ENCODE measurements around the gene GLYR1. TPM values are rescaled to one million over a fixed set of nuclear protein-coding genes. Genes with fewer than 3 reads are reported as not detected.

Gene GLYR1
- total and polyA plus RNA-seq, 2 donors (not counting 1 experiment from before 2014, with no cell fraction given) = 34.0 to 137 TPM

DNA sequence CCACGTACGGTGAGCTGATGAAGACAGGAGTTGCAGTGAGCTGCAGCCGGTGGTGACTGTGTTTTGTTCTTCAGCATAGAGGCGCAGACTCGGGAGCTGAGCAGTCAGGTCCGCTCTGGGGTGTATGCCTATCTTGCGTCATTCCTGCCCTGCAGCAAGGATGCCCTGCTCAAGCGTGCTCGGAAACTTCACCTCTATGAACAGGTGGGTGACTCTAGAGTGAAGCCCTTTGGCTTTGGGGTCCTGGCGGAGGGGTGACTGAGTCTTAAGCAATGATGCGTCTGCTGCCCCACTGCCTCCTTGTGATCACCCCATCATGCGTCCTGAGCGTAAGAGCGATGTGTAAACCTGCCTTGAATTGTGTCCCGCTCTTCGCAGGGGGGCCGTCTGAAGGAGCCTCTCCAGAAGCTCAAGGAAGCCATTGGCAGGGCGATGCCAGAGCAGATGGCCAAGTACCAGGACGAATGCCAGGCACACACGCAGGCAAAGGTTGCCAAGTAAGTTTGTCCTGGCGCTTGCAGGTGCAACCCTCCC is 23.1 kb upstream of the GLYR1 start:
- H3K27me3 ChIP-seq (replicated peaks in 1 of 4; ENCODE audit: control extremely low read depth in 1 of 4, control insufficient read depth in 3 of 4, insufficient read depth in 4 of 4, low read length in 3 of 4) = no peaks in the 10 kb centered on the region
- POLR2A ChIA-PET = no interaction called here
- no peak overlapping the region for H3K4me2 ChIP-seq (replicated peaks; ENCODE audit: low read depth, low read length, poor library complexity, severe bottlenecking)
- H3K27ac Mint-ChIP-seq = no peak overlapping the region
- H4K20me1 ChIP-seq (ENCODE audit: control insufficient read depth, insufficient read depth, low read length, poor library complexity, severe bottlenecking) = no peaks in the 10 kb centered on the region
- H3K9ac ChIP-seq (ENCODE audit: low read length) = no peak overlapping the region
- H3K9me3 Mint-ChIP-seq (ENCODE audit: insufficient read depth) = no peaks in the 10 kb centered on the region
- WGBS (ENCODE audit: insufficient coverage) = 97% methylated on average over 21 of the region's 21 CpGs
- H3K4me3 Mint-ChIP-seq = no peak overlapping the region
- intact Hi-C loops (cut with micrococcal nuclease) = no loop called here
- H3K27me3 Mint-ChIP-seq = no peaks in the 10 kb centered on the region
- no peaks in the 10 kb centered on the region for H3K9me3 ChIP-seq (ENCODE audit: control extremely low read depth in 1 of 3, control insufficient read depth in 2 of 3, insufficient read depth in 1 of 3, low read length in 2 of 3)
- no peak overlapping the region for H3K27ac ChIP-seq (ENCODE audit: low read length in 2 of 2)
- no peak overlapping the region for H2AFZ ChIP-seq (ENCODE audit: insufficient read depth, low read depth, low read length, poor library complexity, severe bottlenecking)
- CTCF ChIA-PET = no interaction called here
- DNase-seq (no peak), ATAC-seq (ENCODE audit: low read depth) (no peak)
- TF ChIP-seq EZH2 (IDR thresholded peaks at IDR 0.05; ENCODE audit: borderline replicate concordance, insufficient read depth, low read depth, low read length, poor library complexity, severe bottlenecking) = no peak
- TF ChIP-seq CTCF (IDR thresholded peaks at IDR 0.05) = no peak
- H3K4me1 ChIP-seq (ENCODE audit: control insufficient read depth in 2 of 2, insufficient read depth in 2 of 2, low read length in 2 of 2) = no peaks in the 10 kb centered on the region
- H3K4me1 Mint-ChIP-seq = no peaks in the 10 kb centered on the region
- H3K79me2 ChIP-seq (ENCODE audit: control insufficient read depth, insufficient read depth, low read length) = peaks cover 21% of the 10 kb centered on the region
- H3K4me3 ChIP-seq (ENCODE audit: control extremely low read depth in 1 of 5, extremely low read depth in 1 of 5, insufficient read depth in 1 of 5, low read depth in 2 of 5, low read length in 4 of 5) = no peak overlapping the region
- peaks cover 3 to 63% of the 10 kb centered on the region in 2 experiments for H3K36me3 ChIP-seq (replicated peaks in 1 of 2; ENCODE audit: control extremely low read depth in 1 of 2, control insufficient read depth in 1 of 2, extremely low read depth in 1 of 2, insufficient read depth in 2 of 2, low read length in 1 of 2)

DNA sequence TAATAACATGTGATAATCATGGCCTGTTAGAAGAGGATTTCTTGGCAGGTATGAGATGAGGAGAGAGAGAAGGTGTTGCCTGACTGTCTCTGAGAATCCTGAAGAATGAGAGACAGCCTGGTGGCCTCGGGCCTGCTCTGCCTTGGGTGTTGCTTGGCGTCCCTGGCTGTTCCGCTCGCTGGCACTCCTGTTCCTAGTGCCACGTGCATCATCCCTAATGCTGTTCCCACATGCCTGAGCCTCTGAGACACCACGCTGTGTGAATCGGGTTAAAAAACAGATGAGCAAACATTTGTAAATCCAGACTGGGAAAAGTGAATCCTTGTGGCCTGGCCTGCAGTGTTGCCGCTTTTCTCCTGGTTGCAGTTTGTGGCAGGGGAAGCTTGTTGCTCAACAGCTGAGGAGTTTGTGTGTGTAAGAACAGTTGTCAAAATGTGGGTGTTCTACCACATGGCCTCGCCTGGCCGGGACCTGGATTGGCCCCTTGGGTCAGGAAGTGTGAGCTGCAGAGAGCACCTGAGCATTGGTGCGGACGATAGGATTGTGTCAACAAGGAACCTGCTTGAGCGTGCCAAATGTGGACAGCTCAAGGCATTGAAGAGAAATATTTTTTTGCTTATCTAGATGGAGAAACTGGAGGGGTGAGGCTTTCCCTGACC is 22.2 kb upstream of the GLYR1 start:
- H3K4me3 Mint-ChIP-seq = no peak overlapping the region
- no peak for ATAC-seq (ENCODE audit: low read depth)
- H3K4me1 Mint-ChIP-seq = no peaks in the 10 kb centered on the region
- H3K36me3 ChIP-seq (replicated peaks in 1 of 2; ENCODE audit: control extremely low read depth in 1 of 2, control insufficient read depth in 1 of 2, extremely low read depth in 1 of 2, insufficient read depth in 2 of 2, low read length in 1 of 2) = peaks cover 3 to 54% of the 10 kb centered on the region in 2 experiments
- H3K27ac Mint-ChIP-seq = no peak overlapping the region
- H3K9me3 ChIP-seq (ENCODE audit: control extremely low read depth in 1 of 3, control insufficient read depth in 2 of 3, insufficient read depth in 1 of 3, low read length in 2 of 3) = no peaks in the 10 kb centered on the region
- no peak overlapping the region for H3K4me3 ChIP-seq (ENCODE audit: control extremely low read depth in 1 of 5, extremely low read depth in 1 of 5, insufficient read depth in 1 of 5, low read depth in 2 of 5, low read length in 4 of 5)
- no peak overlapping the region for H3K9ac ChIP-seq (ENCODE audit: low read length)
- intact Hi-C loops (cut with micrococcal nuclease) = no loop called here
- no peaks in the 10 kb centered on the region for H3K9me3 Mint-ChIP-seq (ENCODE audit: insufficient read depth)
- 88% methylated on average over 13 of the region's 13 CpGs for WGBS (ENCODE audit: insufficient coverage)
- no peak for DNase-seq
- ChIA-PET POLR2A (no interaction called here), CTCF (no interaction called here)
- no peak overlapping the region for H3K27ac ChIP-seq (ENCODE audit: low read length in 2 of 2)
- H3K4me1 ChIP-seq (ENCODE audit: control insufficient read depth in 2 of 2, insufficient read depth in 2 of 2, low read length in 2 of 2) = no peaks in the 10 kb centered on the region
- H3K4me2 ChIP-seq (replicated peaks; ENCODE audit: low read depth, low read length, poor library complexity, severe bottlenecking) = no peak overlapping the region
- no peaks in the 10 kb centered on the region for H3K27me3 ChIP-seq (replicated peaks in 1 of 4; ENCODE audit: control extremely low read depth in 1 of 4, control insufficient read depth in 3 of 4, insufficient read depth in 4 of 4, low read length in 3 of 4)
- H4K20me1 ChIP-seq (ENCODE audit: control insufficient read depth, insufficient read depth, low read length, poor library complexity, severe bottlenecking) = peaks cover 6% of the 10 kb centered on the region
- peaks cover 27% of the 10 kb centered on the region for H3K79me2 ChIP-seq (ENCODE audit: control insufficient read depth, insufficient read depth, low read length)
- H2AFZ ChIP-seq (ENCODE audit: insufficient read depth, low read depth, low read length, poor library complexity, severe bottlenecking) = no peak overlapping the region
- no peaks in the 10 kb centered on the region for H3K27me3 Mint-ChIP-seq
- TF ChIP-seq EZH2 (IDR thresholded peaks at IDR 0.05; ENCODE audit: borderline replicate concordance, insufficient read depth, low read depth, low read length, poor library complexity, severe bottlenecking) = no peak
- no peak for TF ChIP-seq CTCF (IDR thresholded peaks at IDR 0.05)

All from B cell (primary cell).